Memory B cell (primary cell): ENCODE results near the gene KXD1.
"Not testable (repeated sequence)": the region's sequence is repeated elsewhere in the genome, so short reads cannot be mapped to it uniquely, and the experiment has no call there.

Experiments used
- ATAC-seq: fragments of 150-1000 bp; cut with Tn5 transposase; 2 replicates; pipeline ENCODE4 v1.10.0; 2021; ENCODE audit warnings: low read depth, mild to moderate bottlenecking, moderate library complexity
- DNase-seq, 2 donors: peaks; one replicate each; pipeline ENCODE4 v3.0.0; 2022; ENCODE audit warnings: low spot score in 2 of 2
- H3K27ac Mint-ChIP-seq: one replicate; pipeline ENCODE4 v1.8.0; 2022; ENCODE audit warnings: mild to moderate bottlenecking, moderate library complexity, mixed read lengths
- H3K27me3 Mint-ChIP-seq: one replicate; pipeline ENCODE4 v1.8.0; 2022; ENCODE audit warnings: mixed read lengths
- H3K36me3 Mint-ChIP-seq: one replicate; pipeline ENCODE4 v1.8.0; 2022; ENCODE audit warnings: mild to moderate bottlenecking, mixed read lengths
- H3K4me1 Mint-ChIP-seq: one replicate; pipeline ENCODE4 v1.8.0; 2022; ENCODE audit warnings: mixed read lengths
- H3K4me3 Mint-ChIP-seq: one replicate; pipeline ENCODE4 v1.8.0; 2022; ENCODE audit warnings: mild to moderate bottlenecking, moderate library complexity, mixed read lengths
- H3K9me3 Mint-ChIP-seq: one replicate; pipeline ENCODE4 v1.8.0; 2022; ENCODE audit warnings: mixed read lengths

KXD1 gene

GRCh38 chr19:18580311-18580710 lies 22.6 kb downstream of the KXD1 start:
- DNase-seq, result no peak
- Mint-ChIP-seq H3K27ac (no peak overlapping the region), H3K27me3 (no peaks in the 10 kb centered on the region)

DNA sequence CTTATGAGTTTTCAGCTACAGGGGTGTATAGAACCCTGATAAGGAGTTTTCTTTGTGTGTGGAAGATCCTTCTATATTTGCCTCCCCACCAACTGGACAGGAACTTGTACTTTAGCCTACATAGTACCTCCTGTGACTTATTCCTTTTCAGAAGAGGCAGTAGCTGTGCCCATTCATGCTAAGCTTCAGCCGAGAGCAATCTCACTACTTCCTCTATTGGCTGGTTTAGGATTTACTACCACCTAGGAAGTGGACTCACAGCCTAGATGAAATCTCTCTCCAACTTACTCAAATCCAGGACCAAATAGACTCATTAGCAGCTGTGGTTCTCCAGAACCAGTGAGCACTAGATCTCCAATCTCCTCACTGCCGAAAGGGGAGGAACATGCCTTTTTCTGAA lies 28.6 kb downstream of the KXD1 start:
- Mint-ChIP-seq H3K4me3 (no peak overlapping the region), H3K27ac (peak overlapping the region; percentile 41)

More at GRCh38 chr19:18580311-18580710, 22.6 kb downstream of the KXD1 start:
- H3K36me3 Mint-ChIP-seq, result peaks cover 5% of the 10 kb centered on the region
- H3K9me3 Mint-ChIP-seq, result no peaks in the 10 kb centered on the region
- ATAC-seq, result no peak
- peaks cover 1% of the 10 kb centered on the region for H3K4me1 Mint-ChIP-seq
- no peak overlapping the region for H3K4me3 Mint-ChIP-seq

DNA sequence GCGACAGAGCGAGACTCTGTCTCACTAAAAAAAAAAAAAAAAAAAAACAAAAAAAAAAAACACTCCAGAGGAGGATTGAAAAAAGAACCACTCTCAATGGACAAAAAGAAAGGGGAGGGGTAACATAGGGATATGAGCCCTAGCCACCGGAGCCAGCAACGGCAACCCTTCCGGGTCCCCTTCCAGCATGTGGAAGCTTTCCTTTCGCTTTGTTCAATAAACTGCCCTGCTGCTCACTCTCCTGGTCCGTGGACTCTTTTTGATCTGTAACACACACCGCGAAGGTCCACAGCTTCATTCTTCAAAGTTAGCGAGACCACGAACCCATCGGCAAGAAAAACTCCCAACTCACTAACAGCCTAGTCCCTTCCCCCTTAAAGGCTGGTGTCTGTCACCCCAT lies 29.9 kb downstream of the KXD1 start:
- Mint-ChIP-seq H3K27me3 (no peaks in the 10 kb centered on the region), H3K4me3 (no peak overlapping the region), H3K27ac (peak overlapping the region; percentile 95), H3K9me3 (no peaks in the 10 kb centered on the region), H3K4me1 (peaks cover 32% of the 10 kb centered on the region), H3K36me3 (peaks cover 5% of the 10 kb centered on the region)
- ATAC-seq (no peak), DNase-seq (no peak)

More for the DNA sequence above, 28.6 kb downstream of the KXD1 start:
- no peak for ATAC-seq
- Mint-ChIP-seq H3K36me3 (peaks cover 3% of the 10 kb centered on the region), H3K9me3 (no peaks in the 10 kb centered on the region), H3K27me3 (no peaks in the 10 kb centered on the region), H3K4me1 (peaks cover 32% of the 10 kb centered on the region)
- no peak for DNase-seq

- Mint-ChIP-seq H3K9me3 (no peaks in the 10 kb centered on the region), H3K36me3 (peaks cover 5% of the 10 kb centered on the region), H3K27me3 (no peaks in the 10 kb centered on the region), H3K4me1 (peaks cover 32% of the 10 kb centered on the region), H3K27ac (peak overlapping the region; percentile 95), H3K4me3 (peak overlapping the region; percentile 90)
- DNase-seq (peak in 1 of 2 donors; percentile 51), ATAC-seq (no peak)
Observed at GRCh38 chr19:18587962-18588610, 30.4 kb downstream of the KXD1 start.

DNA sequence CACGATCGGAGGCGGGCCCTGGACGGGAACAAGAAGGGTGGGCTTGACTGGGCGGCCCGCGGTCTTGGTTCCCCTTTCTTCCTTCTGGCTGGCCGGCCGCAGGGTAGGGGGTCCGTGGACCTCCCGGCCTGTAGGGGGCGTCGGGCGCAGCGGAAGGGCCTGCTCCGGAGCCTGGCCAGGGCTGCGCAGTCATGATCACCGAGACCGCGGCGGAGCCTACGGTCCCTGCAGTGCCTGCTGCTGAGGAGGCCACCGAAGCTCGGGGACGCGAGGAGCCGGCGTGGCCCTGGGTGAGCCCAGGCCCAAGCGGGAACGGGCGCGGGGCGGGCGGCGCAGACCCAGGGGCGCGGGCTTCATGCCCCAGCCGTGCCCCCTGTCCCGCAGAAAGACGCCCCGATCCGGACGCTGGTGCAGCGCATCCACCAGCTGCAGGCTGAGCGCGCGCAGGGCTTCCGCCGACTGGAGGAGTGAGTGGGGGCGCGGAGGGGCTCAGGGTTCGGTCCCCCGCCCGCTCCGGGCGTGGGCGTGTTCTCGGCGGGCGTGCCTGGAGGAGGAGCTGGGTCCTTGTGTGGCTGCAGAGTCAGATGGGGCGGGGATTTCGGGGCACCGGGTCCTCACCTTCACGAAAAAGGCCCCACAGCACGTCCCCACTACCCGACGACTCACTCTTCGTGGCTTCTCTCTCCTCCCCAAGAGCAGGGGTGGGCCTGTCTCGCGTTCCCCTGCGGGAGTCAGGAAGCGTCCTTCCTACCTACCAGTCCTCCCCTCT lies 31.1 kb downstream of the KXD1 start, which contains the start of gene REX1BD:
REX1BD (plus strand) TSS at position 188 of the 769 bp plus-strand sequence; CDS start at position 192, 4 bp downstream.
- ATAC-seq (peak; percentile 73), DNase-seq (peak; percentile 88 to 89)
- Mint-ChIP-seq H3K4me3 (peak within 1 kb of the TSS; percentile 90), H3K4me1 (peaks cover 32% of the 10 kb centered on the region), H3K36me3 (peaks cover 5% of the 10 kb centered on the region), H3K27ac (peak within 1 kb of the TSS; percentile 95), H3K9me3 (no peaks in the 10 kb centered on the region), H3K27me3 (no peaks in the 10 kb centered on the region)

GRCh38 chr19:18589380-18590272 lies 32.0 kb downstream of the KXD1 start:
- peaks cover 34% of the 10 kb centered on the region for H3K4me1 Mint-ChIP-seq
- peak; percentile 50 for ATAC-seq
- peak overlapping the region; percentile 90 for H3K4me3 Mint-ChIP-seq
- DNase-seq, result peak; percentile 66 to 73
- H3K27me3 Mint-ChIP-seq, result no peaks in the 10 kb centered on the region
- no peaks in the 10 kb centered on the region for H3K9me3 Mint-ChIP-seq
- peaks cover 5% of the 10 kb centered on the region for H3K36me3 Mint-ChIP-seq
- H3K27ac Mint-ChIP-seq, result peak overlapping the region; percentile 95

- H3K36me3 Mint-ChIP-seq, result peaks cover 5% of the 10 kb centered on the region
- peak overlapping the region; percentile 95 for H3K27ac Mint-ChIP-seq
- peak overlapping the region; percentile 90 for H3K4me3 Mint-ChIP-seq
- ATAC-seq, result no peak
- H3K27me3 Mint-ChIP-seq, result no peaks in the 10 kb centered on the region
- H3K9me3 Mint-ChIP-seq, result no peaks in the 10 kb centered on the region
- DNase-seq, result no peak
- peaks cover 35% of the 10 kb centered on the region for H3K4me1 Mint-ChIP-seq
Observed at GRCh38 chr19:18590273-18591272, 32.9 kb downstream of the KXD1 start.

DNA sequence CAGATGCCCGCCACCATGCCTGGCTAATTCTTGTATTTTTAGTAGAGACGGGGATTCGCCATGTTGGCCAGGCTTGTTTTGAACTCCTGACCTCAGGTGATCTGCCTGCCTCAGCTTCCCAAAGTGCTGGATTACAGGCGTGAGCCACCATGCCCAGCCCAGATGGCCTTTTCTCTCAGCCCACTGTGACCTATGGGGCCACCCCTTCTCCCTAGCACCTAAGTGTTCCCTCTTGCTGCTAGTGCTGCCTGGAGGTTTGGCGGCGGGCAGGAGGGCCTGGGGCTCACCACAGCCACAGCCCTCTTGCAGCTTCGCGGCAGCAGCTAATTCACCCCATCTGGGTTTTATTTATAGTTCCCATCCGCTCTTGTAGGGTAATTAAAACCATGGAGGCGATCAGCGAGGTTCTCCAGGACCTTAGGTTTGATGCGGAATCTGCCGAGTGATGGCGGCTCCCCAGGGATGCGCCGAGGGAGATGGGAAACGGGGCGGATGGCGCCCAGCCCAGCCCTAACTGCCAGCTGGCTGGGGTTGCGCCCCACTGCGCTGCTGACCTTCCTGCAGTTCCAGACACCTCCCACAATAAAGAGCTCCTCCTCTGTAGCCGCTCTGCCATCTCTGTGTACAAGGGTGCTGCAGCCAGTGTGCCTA lies 34.2 kb downstream of the KXD1 start:
- DNase-seq (no peak), ATAC-seq (no peak)
- Mint-ChIP-seq H3K27ac (no peak overlapping the region), H3K27me3 (no peaks in the 10 kb centered on the region), H3K9me3 (no peaks in the 10 kb centered on the region), H3K4me1 (peaks cover 25% of the 10 kb centered on the region), H3K36me3 (peaks cover 5% of the 10 kb centered on the region), H3K4me3 (peak overlapping the region; percentile 41)

DNA sequence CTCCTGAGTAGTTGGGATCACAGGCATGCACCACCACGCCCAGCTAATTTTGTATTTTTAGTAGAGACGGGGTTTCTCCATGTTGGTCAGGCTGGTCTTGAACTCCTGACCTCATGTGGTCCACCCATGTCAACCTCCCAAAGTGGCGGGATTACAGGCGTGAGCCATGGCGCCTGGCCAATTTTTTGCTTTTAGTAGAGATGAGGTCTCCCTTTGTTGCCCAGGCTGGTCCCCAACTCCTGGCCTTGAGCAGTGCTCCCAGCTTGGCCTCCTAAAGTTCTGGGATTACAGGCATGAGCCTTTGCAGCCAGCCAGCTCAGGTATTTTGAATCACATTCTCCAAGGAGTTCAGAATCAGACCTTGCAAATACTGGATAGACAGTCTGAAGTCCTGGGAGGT lies 35.1 kb downstream of the KXD1 start:
- H3K36me3 Mint-ChIP-seq, H3K9me3 Mint-ChIP-seq, H3K27me3 Mint-ChIP-seq, DNase-seq, H3K4me3 Mint-ChIP-seq, ATAC-seq: not testable (repeated sequence)
- peaks cover 24% of the 10 kb centered on the region for H3K4me1 Mint-ChIP-seq
- peak overlapping the region; percentile 58 for H3K27ac Mint-ChIP-seq

DNA sequence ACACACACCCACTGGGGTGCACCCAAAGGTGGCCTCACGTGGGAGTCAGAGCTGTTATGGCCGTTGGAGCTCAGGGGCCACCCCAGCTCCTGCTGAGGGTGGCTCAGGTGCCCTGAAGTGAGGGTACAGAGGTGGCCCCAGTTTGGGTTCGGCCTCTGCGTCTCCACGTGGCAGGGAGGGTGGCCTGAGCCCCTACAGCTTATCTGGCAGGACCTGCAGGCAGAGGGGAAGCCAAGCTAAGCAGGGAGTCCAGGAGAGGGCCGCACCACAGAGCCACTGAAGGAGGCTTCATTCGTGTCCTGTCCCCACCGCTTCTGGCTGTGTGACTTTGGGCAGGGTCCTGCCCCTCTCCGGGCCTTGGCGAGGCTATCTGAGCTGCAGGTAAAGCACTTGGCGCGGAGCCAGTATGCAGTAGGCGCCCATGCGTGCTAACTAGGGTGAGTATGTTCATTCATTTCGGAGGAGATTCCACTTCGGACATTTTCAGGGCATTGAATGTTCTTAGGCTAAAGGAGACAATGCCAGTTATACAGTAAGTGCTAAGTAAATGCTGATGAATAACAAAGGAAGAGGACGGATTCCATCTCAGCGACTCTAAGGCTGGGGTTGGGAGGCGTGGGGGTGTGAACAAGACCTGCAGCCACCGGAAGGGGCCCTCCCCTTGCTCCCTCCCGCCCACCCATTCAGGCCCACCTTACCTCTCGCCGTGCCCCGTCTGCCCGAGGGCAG lies 35.9 kb downstream of the KXD1 start:
- Mint-ChIP-seq H3K27me3 (peaks cover under 1% of the 10 kb centered on the region), H3K27ac (peak overlapping the region; percentile 58), H3K36me3 (peaks cover 5% of the 10 kb centered on the region), H3K4me1 (peaks cover 17% of the 10 kb centered on the region), H3K9me3 (no peaks in the 10 kb centered on the region), H3K4me3 (peak overlapping the region; percentile 52)
- DNase-seq, result no peak
- no peak for ATAC-seq

GRCh38 chr19:18594096-18594823 lies 36.6 kb downstream of the KXD1 start:
- Mint-ChIP-seq H3K27me3 (peaks cover 1% of the 10 kb centered on the region), H3K4me3 (peak overlapping the region; percentile 70), H3K36me3 (peaks cover 5% of the 10 kb centered on the region), H3K4me1 (peaks cover 17% of the 10 kb centered on the region), H3K9me3 (no peaks in the 10 kb centered on the region), H3K27ac (peak overlapping the region; percentile 81)
- ATAC-seq (peak; percentile 63), DNase-seq (peak; percentile 70 to 78)
